NB4 (cell line): ENCODE data around the gene MRPL43.

Source experiments
- POLR2A ChIP-seq: IDR thresholded peaks from 2 replicates; pipeline ENCODE4 v1.6.1; 2011; ENCODE audit warnings: mild to moderate bottlenecking; ENCODE audit not compliant: insufficient read length; ENCODE audit errors: extremely low read depth
- TF ChIP-seq, protein P1 (sequence below): IDR thresholded peaks from one replicate; pipeline ENCODE4 v1.5.1; 2012; ENCODE audit warnings: low read depth, low read length

DNA sequence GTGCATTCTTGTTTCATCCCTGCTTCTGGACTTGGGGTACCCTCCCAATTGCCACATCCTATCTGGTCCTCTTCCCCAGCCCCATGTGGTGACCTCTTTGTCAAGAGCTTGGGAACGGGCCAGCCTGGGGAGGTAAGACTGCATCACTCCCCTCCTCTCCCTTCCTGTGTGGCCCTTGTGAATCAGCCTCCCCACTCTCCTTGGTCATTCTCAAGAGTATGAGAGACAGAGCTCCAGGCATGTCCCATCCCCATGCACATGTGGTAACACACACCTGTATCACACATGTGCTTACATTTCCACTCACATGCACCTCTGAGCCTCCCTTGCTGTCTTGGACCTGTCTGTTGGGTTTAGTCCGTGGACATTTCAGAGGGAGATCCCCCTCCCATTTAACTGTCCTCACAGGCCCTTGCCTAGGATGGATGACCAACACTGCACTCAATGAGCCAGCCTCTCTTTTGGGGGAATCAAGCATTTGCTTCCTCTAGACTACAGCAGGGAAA, 2.6 kb downstream of the MRPL43 start:
- TF ChIP-seq, protein P1, sequence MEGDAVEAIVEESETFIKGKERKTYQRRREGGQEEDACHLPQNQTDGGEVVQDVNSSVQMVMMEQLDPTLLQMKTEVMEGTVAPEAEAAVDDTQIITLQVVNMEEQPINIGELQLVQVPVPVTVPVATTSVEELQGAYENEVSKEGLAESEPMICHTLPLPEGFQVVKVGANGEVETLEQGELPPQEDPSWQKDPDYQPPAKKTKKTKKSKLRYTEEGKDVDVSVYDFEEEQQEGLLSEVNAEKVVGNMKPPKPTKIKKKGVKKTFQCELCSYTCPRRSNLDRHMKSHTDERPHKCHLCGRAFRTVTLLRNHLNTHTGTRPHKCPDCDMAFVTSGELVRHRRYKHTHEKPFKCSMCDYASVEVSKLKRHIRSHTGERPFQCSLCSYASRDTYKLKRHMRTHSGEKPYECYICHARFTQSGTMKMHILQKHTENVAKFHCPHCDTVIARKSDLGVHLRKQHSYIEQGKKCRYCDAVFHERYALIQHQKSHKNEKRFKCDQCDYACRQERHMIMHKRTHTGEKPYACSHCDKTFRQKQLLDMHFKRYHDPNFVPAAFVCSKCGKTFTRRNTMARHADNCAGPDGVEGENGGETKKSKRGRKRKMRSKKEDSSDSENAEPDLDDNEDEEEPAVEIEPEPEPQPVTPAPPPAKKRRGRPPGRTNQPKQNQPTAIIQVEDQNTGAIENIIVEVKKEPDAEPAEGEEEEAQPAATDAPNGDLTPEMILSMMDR: no peak
- TF ChIP-seq POLR2A: no peak
